H1 (cell line): ENCODE data around the gene ACTG2. TPM values are rescaled to one million over a fixed set of nuclear protein-coding genes. Genes with fewer than 3 reads are reported as not detected.

Experiments
- ASH2L ChIP-seq: fragments of 200-600, 300-600 bp; sonication (generic); IDR thresholded peaks from one replicate; pipeline ENCODE4 v1.7.1; 2017; ENCODE audit warnings: low read length
- BRCA1 ChIP-seq: IDR thresholded peaks from 2 replicates; pipeline ENCODE4 v1.6.1; 2012; ENCODE audit warnings: low read depth, low read length, improper control_type of control experiment
- CBX8 ChIP-seq: fragments of 300-800, 300-1000 bp; sonication (generic); IDR thresholded peaks from 2 replicates; pipeline ENCODE4 v1.7.1; 2016; ENCODE audit warnings: low read depth, low read length, borderline replicate concordance
- CHD7 ChIP-seq: fragments of 300-600 bp; sonication (generic); IDR thresholded peaks from 2 replicates; pipeline ENCODE4 v1.7.1; 2012; ENCODE audit warnings: low read length, moderate library complexity, mild to moderate bottlenecking, inconsistent platforms; ENCODE audit not compliant: insufficient replicate concordance
- KDM1A ChIP-seq: fragments of 200-600, 300-600 bp; sonication (generic); IDR thresholded peaks from 2 replicates; pipeline ENCODE4 v1.7.1; 2016; ENCODE audit warnings: mild to moderate bottlenecking, low read length, borderline replicate concordance
- MAFK ChIP-seq: IDR thresholded peaks from 2 replicates; pipeline ENCODE4 v1.6.1; 2012; ENCODE audit warnings: low read depth, mild to moderate bottlenecking, improper control_type of control experiment, low read length
- NRF1 ChIP-seq: IDR thresholded peaks from 2 replicates; pipeline ENCODE4 v1.6.1; 2011; ENCODE audit warnings: mild to moderate bottlenecking, low read depth, low read length, improper control_type of control experiment
- RAD21 ChIP-seq, 2 experiments: IDR thresholded peaks in 1 of 2; conservative IDR thresholded peaks in 1 of 2; 2 replicates each; pipeline ENCODE4 v1.6.1; 2011; ENCODE audit warnings: low read depth in 2 of 2, low read length in 2 of 2, improper control_type of control experiment in 1 of 2, inconsistent platforms in 1 of 2, mild to moderate bottlenecking in 1 of 2, moderate library complexity in 1 of 2
- SUZ12 ChIP-seq: fragments of 200-600 bp; sonication (generic); IDR thresholded peaks from 2 replicates; pipeline ENCODE4 v1.6.1; 2012; ENCODE audit warnings: mild to moderate bottlenecking, inconsistent platforms, low read length, moderate library complexity, mixed read lengths
- YY1 ChIP-seq: IDR thresholded peaks from 2 replicates; pipeline ENCODE4 v1.6.1; 2011; ENCODE audit warnings: low read depth, mild to moderate bottlenecking, low read length
- polyA plus RNA-seq, 7 experiments: library from polyadenylated mRNA; depleted of rRNA in 3 of 7; stranded (reverse) in 5 of 7; unstranded in 2 of 7; fragments of >200 nt in 5 of 7; fragments of 200-250 nt in 2 of 7; gene quantifications; 1 replicate in 5 of 7; 2 replicates in 1 of 7; 4 replicates in 1 of 7; pipeline versions ENCODE4 v1.2.1 to v1.2.3, GENCODE V29; 2011 to 2013; ENCODE audit warnings: missing spikeins in 2 of 7, mixed read lengths in 2 of 7
- total RNA-seq: library from RNA; stranded (reverse); fragmentation: NEBNext Ultra II Directional; extraction: Animal tissue kit (Norgen Biotek cat#: 25700); gene quantifications from 2 replicates; pipeline ENCODE4 v1.2.1, GENCODE V29; 2021

ACTG2 gene
- total and polyA plus RNA-seq, 2 of the 8 experiments (the other 6 are each of a cell fraction or from before 2014, with no cell fraction given) = 6.2 to 13.7 TPM

- TF ChIP-seq CHD7 (no peak), MAFK (no peak), YY1 (no peak), ASH2L (no peak), CBX8 (no peak), RAD21 (IDR thresholded peaks at IDR 0.05 in 1 of 2, conservative IDR thresholded peaks at IDR 0.05 in 1 of 2; ENCODE audit: low read depth in 2 of 2, low read length in 2 of 2) (no peak), SUZ12 (no peak), NRF1 (no peak), BRCA1 (no peak), KDM1A (no peak)
Observed at GRCh38 chr2:73859721-73860586, 32.9 kb upstream of the ACTG2 start (continued).
